K562 (cell line): ENCODE measurements around the gene PSPH. TPM values are rescaled to one million over a fixed set of nuclear protein-coding genes. Genes with fewer than 3 reads are reported as not detected.
A peak's percentile ranks its signal among the peaks of the same experiment; 100 is the strongest.

Experiments
- ATAC-seq: fragments of 200-7000 bp; cut with Tn5 transposase; 3 replicates; pipeline ENCODE4 v1.9.1; 2020; ENCODE audit warnings: moderate library complexity
- BruUV-seq: library from RNA; stranded (reverse); fragments of 400-500 nt; replicated peaks from 2 replicates; lab custom pipeline; 2021; lab: Mats Ljungman, UMichigan
- CTCF ChIA-PET: fragments of 300-600 bp; formaldehyde crosslinking; extraction: SDS; loops from one replicate; lab custom pipeline; 2021; ENCODE audit warnings: low intra/inter-chr PET ratio; lab: Yijun Ruan, JAX
- POLR2A ChIA-PET: fragments of 300-600, 350-650 bp; sonication (Branson Sonifier 250); formaldehyde crosslinking; extraction: SDS; loops from one replicate; lab custom pipeline; 2021; ENCODE audit warnings: antibody characterized with exemption, inconsistent platforms; lab: Yijun Ruan, JAX
- DNase-seq, 4 experiments: peaks; one replicate each; pipeline versions ENCODE4 v3.0.0 to v3.0.0-alpha.2; 2011 to 2018; ENCODE audit warnings: low spot score in 3 of 4, mixed read lengths in 3 of 4; ENCODE audit errors: extremely low read depth in 1 of 4
- FAIRE-seq: peaks from 2 replicates; lab custom pipeline; 2011; peaks lifted over from hg19 to GRCh38; lab: Jason Lieb, UNC
- H2AFZ ChIP-seq: 2 replicates; pipeline ENCODE4 v1.6.0; 2011; ENCODE audit warnings: low read depth, low read length, control low read depth, inconsistent platforms
- H3K27ac ChIP-seq: fragments of 200-600 bp; 3 replicates; pipeline ENCODE4 v1.8.0; 2011; ENCODE audit warnings: low read depth, mild to moderate bottlenecking, control low read depth, inconsistent platforms, low read length, moderate library complexity, mixed read lengths; ENCODE audit errors: extremely low read depth
- H3K27me3 ChIP-seq, 2 experiments: fragments of 300-600 bp in 1 of 2; 2 replicates in 1 of 2; 3 replicates in 1 of 2; pipeline versions ENCODE4 v1.6.0 to v1.8.0; 2011; ENCODE audit warnings: inconsistent platforms in 2 of 2, low read length in 2 of 2, mild to moderate bottlenecking in 1 of 2, mixed read lengths in 1 of 2, moderate library complexity in 1 of 2; ENCODE audit not compliant: control insufficient read depth in 2 of 2, insufficient read depth in 2 of 2
- H3K36me3 ChIP-seq: fragments of 300-600 bp; 3 replicates; pipeline ENCODE4 v1.8.0; 2011; ENCODE audit warnings: mild to moderate bottlenecking, low read length, inconsistent platforms; ENCODE audit not compliant: control insufficient read depth, insufficient read depth
- H3K4me1 ChIP-seq, 2 experiments: fragments of 200-600 bp in 1 of 2; replicated peaks in 1 of 2; 2 replicates in 1 of 2; 3 replicates in 1 of 2; pipeline versions ENCODE4 v1.5.1 to v1.8.0; 2011; ENCODE audit warnings: inconsistent platforms in 2 of 2, low read length in 2 of 2, mild to moderate bottlenecking in 1 of 2, mixed read lengths in 1 of 2, moderate library complexity in 1 of 2; ENCODE audit not compliant: control insufficient read depth in 2 of 2, insufficient read depth in 2 of 2
- H3K4me2 ChIP-seq: 2 replicates; pipeline ENCODE4 v1.6.1; 2011; ENCODE audit warnings: low read length, control low read depth, inconsistent platforms, mixed read lengths; ENCODE audit not compliant: insufficient read depth
- H3K4me3 ChIP-seq: fragments of 200-600 bp; sonication (generic), shearing (Covaris generic); 2 replicates; pipeline ENCODE4 v1.5.1; 2016; ENCODE audit warnings: control low read depth, inconsistent platforms
- H3K79me2 ChIP-seq: fragments of 200-600 bp; 3 replicates; pipeline ENCODE4 v1.8.0; 2011; ENCODE audit warnings: low read length, inconsistent platforms; ENCODE audit not compliant: control insufficient read depth, insufficient read depth
- H3K9ac ChIP-seq, 2 experiments: 2 replicates each; pipeline versions ENCODE4 v1.6.0 to v1.6.1; 2011; ENCODE audit warnings: low read depth in 2 of 2, low read length in 2 of 2, control low read depth in 1 of 2, inconsistent platforms in 1 of 2, mild to moderate bottlenecking in 1 of 2, mixed read lengths in 1 of 2; ENCODE audit not compliant: insufficient read depth in 1 of 2
- H3K9me1 ChIP-seq: one replicate; pipeline ENCODE4 v1.6.0; 2011; ENCODE audit warnings: inconsistent platforms, mild to moderate bottlenecking, low read length, moderate library complexity; ENCODE audit not compliant: control insufficient read depth, insufficient read depth
- H3K9me3 ChIP-seq: replicated peaks from 2 replicates; pipeline ENCODE4 v1.5.1; 2011; ENCODE audit warnings: low read depth, low read length, inconsistent platforms; ENCODE audit not compliant: control insufficient read depth, insufficient read depth
- H4K20me1 ChIP-seq: replicated peaks from 2 replicates; pipeline ENCODE4 v1.6.1; 2011; ENCODE audit warnings: low read length, inconsistent platforms, mixed read lengths; ENCODE audit not compliant: control insufficient read depth, insufficient read depth
- ETV6 ChIP-seq, 3 experiments: fragments of 150-350 bp in 1 of 3; sonication (generic) in 1 of 3; formaldehyde crosslinking in 1 of 3; IDR thresholded peaks; 2 replicates each; pipeline versions ENCODE4 v1.6.1 to v1.8.0; 2014 to 2022; ENCODE audit warnings: borderline replicate concordance in 2 of 3, low read depth in 2 of 3, antibody characterized with exemption in 1 of 3, low read length in 1 of 3, mild to moderate bottlenecking in 1 of 3, missing genetic modification reagents in 1 of 3
- LCOR ChIP-seq: sonication (generic); formaldehyde crosslinking; IDR thresholded peaks from 2 replicates; pipeline ENCODE4 v1.8.0; 2022; ENCODE audit warnings: mild to moderate bottlenecking, missing genetic modification reagents
- MAFK ChIP-seq: IDR thresholded peaks from 2 replicates; pipeline ENCODE4 v1.6.1; 2011; ENCODE audit warnings: low read length, improper control_type of control experiment
- NFIC ChIP-seq: fragments of 450-650 bp; IDR thresholded peaks from 2 replicates; pipeline ENCODE4 v1.6.1; 2017; ENCODE audit warnings: mild to moderate bottlenecking, inconsistent platforms
- NFXL1 ChIP-seq: fragments of 450-650 bp; formaldehyde crosslinking; IDR thresholded peaks from 2 replicates; pipeline ENCODE4 v1.4.0; 2021; ENCODE audit warnings: mild to moderate bottlenecking
- PCBP1 ChIP-seq: fragments of 200-400 bp; formaldehyde crosslinking; IDR thresholded peaks from 2 replicates; pipeline ENCODE4 v1.6.1; 2018; ENCODE audit warnings: mild to moderate bottlenecking, low read depth, low read length; ENCODE audit not compliant: poor library complexity, severe bottlenecking
- POLR2G ChIP-seq: fragments of 200-400 bp; formaldehyde crosslinking; IDR thresholded peaks from 2 replicates; pipeline ENCODE4 v1.6.1; 2017; ENCODE audit warnings: low read depth, mild to moderate bottlenecking, antibody characterized with exemption, low read length, moderate library complexity
- ZNF143 ChIP-seq: sonication (generic); formaldehyde crosslinking; IDR thresholded peaks from 2 replicates; pipeline ENCODE4 v1.9.0; 2022; ENCODE audit warnings: mild to moderate bottlenecking, missing genetic modification reagents
- ZNF3 ChIP-seq: fragments of 250-450 bp; sonication (Bioruptor Pico); IDR thresholded peaks from 2 replicates; pipeline ENCODE4 v1.5.0; 2021; ENCODE audit warnings: mild to moderate bottlenecking, moderate library complexity
- WGBS: fragments of 100-300 bp; shearing (Covaris generic); methylation state at CpG from one replicate; pipeline ENCODE4 v1.1.6; 2016; ENCODE audit warnings: low coverage, mixed read lengths; ENCODE audit not compliant: insufficient coverage; ENCODE audit errors: missing lambda C conversion rate; 5-methylcytosine and 5-hydroxymethylcytosine counted together
- in situ Hi-C: fragments of 300-500 bp; cut with MboI; formaldehyde crosslinking; loops from 4 replicates; pipeline ENCODE4 v1.15.0; 2018; ENCODE audit warnings: inconsistent platforms, mixed read lengths
- intact Hi-C: fragments of 100-400 bp; cut with micrococcal nuclease; formaldehyde crosslinking; loops from 2 replicates; pipeline ENCODE4 v1.14.2; 2022
- polyA plus RNA-seq, 8 experiments: library from polyadenylated mRNA; depleted of rRNA in 4 of 8; stranded (reverse) in 5 of 8; unstranded in 3 of 8; fragments of >200 nt; fragmentation: Nextera tagmentation in 2 of 8; fragmentation: Illumina TruSeq in 1 of 8; extraction: Ambion mirVana in 2 of 8; extraction: Trizol in 1 of 8; gene quantifications; 2 replicates each; pipeline versions ENCODE4 v1.2.1 to v1.2.3, GENCODE V29; 2011 to 2014; ENCODE audit warnings: inconsistent platforms in 1 of 8, missing spikeins in 1 of 8
- total RNA-seq, 7 experiments: library from RNA; depleted of rRNA in 6 of 7; stranded (reverse); fragments of >200 nt in 6 of 7; fragmentation: Illumina TruSeq in 2 of 7; extraction: Trizol in 2 of 7; gene quantifications; 2 replicates each; pipeline versions ENCODE4 v1.2.1 to v1.2.3, GENCODE V29; 2011 to 2021; ENCODE audit warnings: low replicate concordance in 1 of 7
- TF ChIP-seq, protein P1 (sequence below): fragments of 450-650 bp; IDR thresholded peaks from 2 replicates; pipeline ENCODE4 v1.6.1; 2018; ENCODE audit not compliant: partially characterized antibody

Gene PSPH
- total and polyA plus RNA-seq, 9 of the 15 experiments (the other 6 are each of a cell fraction or from before 2014, with no cell fraction given) = 6.3 to 46.8 (median 20.2) TPM

DNA sequence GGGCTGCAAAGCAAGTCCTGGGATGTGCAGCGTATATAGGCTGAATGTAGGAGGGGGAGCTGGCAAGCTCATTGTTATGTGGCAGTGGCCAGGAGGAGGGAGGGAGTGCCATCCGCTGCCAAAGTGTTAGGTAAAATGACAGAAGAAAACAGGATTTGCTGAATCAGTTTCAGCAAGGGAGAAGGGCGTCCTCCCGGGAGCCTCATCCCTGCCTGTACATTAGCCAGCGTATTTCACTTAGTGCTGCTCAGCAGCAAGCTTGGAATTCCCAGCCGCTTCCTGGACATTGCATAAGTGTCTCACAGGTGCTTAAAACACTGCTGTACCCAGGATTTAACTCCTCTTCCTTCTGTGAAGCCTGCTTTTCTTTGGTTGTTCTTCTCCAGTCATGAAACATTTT, 84.4 kb downstream of the PSPH start:
- no peaks in the 10 kb centered on the region for H3K9me1 ChIP-seq
- H3K4me1 ChIP-seq = peaks cover 12 to 13% of the 10 kb centered on the region in 2 experiments; a peak in 4 of 5 replicates
- DNase-seq (no peak), ATAC-seq (no peak), FAIRE-seq (no peak)
- no peak overlapping the region for H3K4me2 ChIP-seq
- no TSS peak for BruUV-seq
- no peak overlapping the region for H3K27ac ChIP-seq
- H3K9ac ChIP-seq = peak overlapping the region in 1 of 2 experiments; percentile 19; a peak in 1 of 4 replicates
- H3K36me3 ChIP-seq = peaks cover 16% of the 10 kb centered on the region
- no peaks in the 10 kb centered on the region for H4K20me1 ChIP-seq
- intact Hi-C loops (loop anchor here (5.0 to 10.0 kb wide), 3 partner anchors 222 to 392 kb away; partner anchors contain the start of gene VOPP1), in situ Hi-C loops (no loop called here)
- no peak overlapping the region for H3K4me3 ChIP-seq
- H2AFZ ChIP-seq = no peak overlapping the region
- no peaks in the 10 kb centered on the region for H3K9me3 ChIP-seq
- no peaks in the 10 kb centered on the region for H3K27me3 ChIP-seq
- TF ChIP-seq ETV6 (IDR thresholded peaks at IDR 0.05; ENCODE audit: borderline replicate concordance in 1 of 2, low read depth in 2 of 2, low read length in 1 of 2) (no peak), ETV6 (CRISPR knock-in tag; IDR thresholded peaks at IDR 0.05; ENCODE audit: borderline replicate concordance) (no peak)
- TF ChIP-seq, all 486 proteins: peak for 0
- CTCF ChIA-PET = no interaction called here
- 95% methylated on average over 6 of the region's 6 CpGs for WGBS
- POLR2A ChIA-PET = no interaction called here
- H3K79me2 ChIP-seq = peaks cover 41% of the 10 kb centered on the region

DNA sequence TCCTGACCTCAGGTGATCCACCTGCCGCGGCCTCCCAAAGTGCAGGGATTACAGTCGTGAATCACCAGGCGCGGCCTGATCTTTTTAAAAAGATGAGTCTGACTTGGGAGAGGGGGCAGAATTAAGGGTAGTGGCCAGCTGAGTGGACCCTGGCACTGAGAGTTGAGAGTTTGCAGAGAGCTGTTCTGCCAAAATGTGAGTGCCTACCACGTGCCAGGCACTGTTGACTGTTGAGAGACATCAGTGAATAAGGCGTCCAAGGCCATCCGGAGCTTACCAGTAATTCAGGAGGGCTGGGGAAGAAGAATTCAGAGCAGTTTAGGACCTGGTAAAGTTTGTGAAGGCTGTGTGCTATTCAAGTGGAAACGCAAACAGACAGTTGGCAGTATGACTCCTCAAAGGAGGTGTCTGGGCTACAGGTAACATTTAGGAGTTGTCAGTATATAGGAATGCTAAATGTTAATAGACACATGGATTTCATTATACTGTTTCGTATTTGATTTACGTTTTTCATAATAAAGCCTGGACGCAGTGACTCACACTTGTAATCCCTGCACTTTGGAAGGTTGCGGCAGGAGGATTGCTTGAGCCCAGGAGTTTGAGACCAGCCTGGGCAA, 85.3 kb downstream of the PSPH start:
- no peak for ATAC-seq
- Histone ChIP-seq H3K27me3 (no peaks in the 10 kb centered on the region), H3K27ac (no peak overlapping the region), H3K9me1 (no peaks in the 10 kb centered on the region), H3K4me3 (peak overlapping the region; percentile 91), H3K36me3 (peaks cover 16% of the 10 kb centered on the region), H3K4me1 (peaks cover 12 to 13% of the 10 kb centered on the region in 2 experiments; a peak in 4 of 5 replicates), H3K79me2 (peaks cover 36% of the 10 kb centered on the region), H3K4me2 (peak overlapping the region; percentile 87), H3K9ac (peak overlapping the region; percentile 59 to 82; a peak in 2 of 4 replicates), H3K9me3 (no peaks in the 10 kb centered on the region), H4K20me1 (no peaks in the 10 kb centered on the region), H2AFZ (no peak overlapping the region)
- BruUV-seq = TSS peak; percentile 48
- 60% methylated on average over 13 of the region's 13 CpGs for WGBS
- no peak for FAIRE-seq
- CTCF ChIA-PET = no interaction called here
- DNase-seq = no peak
- intact Hi-C loops (loop anchor here (5.0 to 10.0 kb wide), 3 partner anchors 221 to 391 kb away; partner anchors contain the start of gene VOPP1), in situ Hi-C loops (no loop called here)
- POLR2A ChIA-PET = no interaction called here
- TF ChIP-seq LCOR (CRISPR knock-in tag) (no peak), MAFK (no peak), PCBP1 (no peak), ZNF143 (CRISPR knock-in tag) (no peak), NFXL1 (CRISPR knock-in tag) (no peak), POLR2G (no peak), ZNF3 (no peak), NFIC (no peak)
- TF ChIP-seq, protein P1, sequence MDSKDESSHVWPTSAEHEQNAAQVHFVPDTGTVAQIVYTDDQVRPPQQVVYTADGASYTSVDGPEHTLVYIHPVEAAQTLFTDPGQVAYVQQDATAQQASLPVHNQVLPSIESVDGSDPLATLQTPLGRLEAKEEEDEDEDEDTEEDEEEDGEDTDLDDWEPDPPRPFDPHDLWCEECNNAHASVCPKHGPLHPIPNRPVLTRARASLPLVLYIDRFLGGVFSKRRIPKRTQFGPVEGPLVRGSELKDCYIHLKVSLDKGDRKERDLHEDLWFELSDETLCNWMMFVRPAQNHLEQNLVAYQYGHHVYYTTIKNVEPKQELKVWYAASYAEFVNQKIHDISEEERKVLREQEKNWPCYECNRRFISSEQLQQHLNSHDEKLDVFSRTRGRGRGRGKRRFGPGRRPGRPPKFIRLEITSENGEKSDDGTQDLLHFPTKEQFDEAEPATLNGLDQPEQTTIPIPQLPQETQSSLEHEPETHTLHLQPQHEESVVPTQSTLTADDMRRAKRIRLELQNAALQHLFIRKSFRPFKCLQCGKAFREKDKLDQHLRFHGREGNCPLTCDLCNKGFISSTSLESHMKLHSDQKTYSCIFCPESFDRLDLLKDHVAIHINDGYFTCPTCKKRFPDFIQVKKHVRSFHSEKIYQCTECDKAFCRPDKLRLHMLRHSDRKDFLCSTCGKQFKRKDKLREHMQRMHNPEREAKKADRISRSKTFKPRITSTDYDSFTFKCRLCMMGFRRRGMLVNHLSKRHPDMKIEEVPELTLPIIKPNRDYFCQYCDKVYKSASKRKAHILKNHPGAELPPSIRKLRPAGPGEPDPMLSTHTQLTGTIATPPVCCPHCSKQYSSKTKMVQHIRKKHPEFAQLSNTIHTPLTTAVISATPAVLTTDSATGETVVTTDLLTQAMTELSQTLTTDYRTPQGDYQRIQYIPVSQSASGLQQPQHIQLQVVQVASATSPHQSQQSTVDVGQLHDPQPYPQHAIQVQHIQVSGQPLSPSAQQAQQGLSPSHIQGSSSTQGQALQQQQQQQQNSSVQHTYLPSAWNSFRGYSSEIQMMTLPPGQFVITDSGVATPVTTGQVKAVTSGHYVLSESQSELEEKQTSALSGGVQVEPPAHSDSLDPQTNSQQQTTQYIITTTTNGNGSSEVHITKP = no peak
